Stimulated activated CD4-positive, alpha-beta T cell treated with anti-CD3 and anti-CD28 coated beads, Interleukin-4, amount 100 ng/mL, for 4 hours (primary cell): ENCODE measurements around the gene FUT2.

Experiments used
- DNase-seq, 2 experiments: peaks; one replicate each; pipeline ENCODE4 v3.0.0-alpha.2; 2020

Gene FUT2

GRCh38 chr19:48731452-48731851, 35.7 kb downstream of the FUT2 start:
- no peak for DNase-seq

GRCh38 chr19:48734625-48735024, 38.9 kb downstream of the FUT2 start:
- no peak for DNase-seq

GRCh38 chr19:48735031-48735615, 39.4 kb downstream of the FUT2 start:
- DNase-seq, result no peak

- no peak for DNase-seq
Measured at GRCh38 chr19:48737360-48737998, 41.7 kb downstream of the FUT2 start.

- peak; percentile 86 to 96 for DNase-seq
Measured at GRCh38 chr19:48738557-48739403, 43.0 kb downstream of the FUT2 start.

- DNase-seq, result no peak
Measured at GRCh38 chr19:48739404-48740163, 43.8 kb downstream of the FUT2 start.

- no peak for DNase-seq
Measured at GRCh38 chr19:48740164-48740972, 44.6 kb downstream of the FUT2 start, which contains the start of gene RASIP1. TSS of gene RASIP1 (minus strand) at chr19:48740610. CDS start at chr19:48740282, 328 bp downstream.

GRCh38 chr19:48741129-48741999, 45.6 kb downstream of the FUT2 start:
- DNase-seq, result peak in 1 of 2 experiments; percentile 39

GRCh38 chr19:48742096-48742495, 46.3 kb downstream of the FUT2 start:
- DNase-seq, result no peak

GRCh38 chr19:48745208-48745995, 49.6 kb downstream of the FUT2 start:
- DNase-seq, result peak; percentile 23 to 39

GRCh38 chr19:48746110-48746509, 50.3 kb downstream of the FUT2 start:
- DNase-seq, result no peak

GRCh38 chr19:48746738-48747575, 51.2 kb downstream of the FUT2 start, which contains the start of gene IZUMO1:
TSS of gene IZUMO1 (minus strand) at chr19:48746909. CDS start at chr19:48745859, 1,050 bp downstream.
- peak; percentile 33 to 39 for DNase-seq

GRCh38 chr19:48749571-48750198, 53.9 kb downstream of the FUT2 start:
- DNase-seq, result no peak

GRCh38 chr19:48750351-48750750, 54.6 kb downstream of the FUT2 start:
- no peak for DNase-seq

- no peak for DNase-seq
Measured at GRCh38 chr19:48750771-48751504, 55.2 kb downstream of the FUT2 start.

- DNase-seq, result no peak
Measured at GRCh38 chr19:48751845-48752495, 56.2 kb downstream of the FUT2 start.
